ENCODE data around the gene FCN1.

- TF ChIP-seq CTCF (IDR thresholded peaks at IDR 0.05 in 2 of 3, conservative IDR thresholded peaks at IDR 0.05 in 1 of 3; ENCODE audit: control insufficient read depth in 2 of 3, extremely low read depth in 1 of 3, insufficient read depth in 1 of 3, low read depth in 3 of 3, low read length in 3 of 3) = no peak
- TF ChIP-seq, protein P1, sequence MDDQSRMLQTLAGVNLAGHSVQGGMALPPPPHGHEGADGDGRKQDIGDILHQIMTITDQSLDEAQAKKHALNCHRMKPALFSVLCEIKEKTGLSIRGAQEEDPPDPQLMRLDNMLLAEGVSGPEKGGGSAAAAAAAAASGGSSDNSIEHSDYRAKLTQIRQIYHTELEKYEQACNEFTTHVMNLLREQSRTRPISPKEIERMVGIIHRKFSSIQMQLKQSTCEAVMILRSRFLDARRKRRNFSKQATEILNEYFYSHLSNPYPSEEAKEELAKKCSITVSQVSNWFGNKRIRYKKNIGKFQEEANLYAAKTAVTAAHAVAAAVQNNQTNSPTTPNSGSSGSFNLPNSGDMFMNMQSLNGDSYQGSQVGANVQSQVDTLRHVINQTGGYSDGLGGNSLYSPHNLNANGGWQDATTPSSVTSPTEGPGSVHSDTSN (IDR thresholded peaks at IDR 0.05; ENCODE audit: insufficient replicate concordance, low read depth, low read length) = no peak
- TF ChIP-seq CBX3 (IDR thresholded peaks at IDR 0.05; ENCODE audit: borderline replicate concordance, low read depth) = no peak
- TF ChIP-seq MTA3 (IDR thresholded peaks at IDR 0.05; ENCODE audit: borderline replicate concordance, low read length) = no peak
- TF ChIP-seq NFIC (IDR thresholded peaks at IDR 0.05; ENCODE audit: low read depth, low read length) = no peak
- TF ChIP-seq TAF1 (IDR thresholded peaks at IDR 0.05; ENCODE audit: borderline replicate concordance, low read depth, low read length) = no peak
- no peak for TF ChIP-seq CEBPB (IDR thresholded peaks at IDR 0.05; ENCODE audit: borderline replicate concordance in 1 of 2, low read depth in 2 of 2, low read length in 2 of 2)
These were observed 42.3 kb downstream of the FCN1 start for GRCh38 chr9:134875371-134875770.

All from GM12878 (cell line).